Pons (tissue), 1 donor: ENCODE measurements around the gene POLH.
"Not testable (repeated sequence)": the region's sequence is repeated elsewhere in the genome, so short reads cannot be mapped to it uniquely, and the experiment has no call there.

ENCODE experiments used
- DNase-seq: peaks from one replicate; pipeline ENCODE4 v3.0.0-alpha.2; 2016; ENCODE audit warnings: low spot score

POLH gene

GRCh38 chr6:43633002-43633401, 57.0 kb downstream of the POLH start:
- not testable (repeated sequence) for DNase-seq

- no peak for DNase-seq
Measured at GRCh38 chr6:43634702-43635303, 58.8 kb downstream of the POLH start.

DNA sequence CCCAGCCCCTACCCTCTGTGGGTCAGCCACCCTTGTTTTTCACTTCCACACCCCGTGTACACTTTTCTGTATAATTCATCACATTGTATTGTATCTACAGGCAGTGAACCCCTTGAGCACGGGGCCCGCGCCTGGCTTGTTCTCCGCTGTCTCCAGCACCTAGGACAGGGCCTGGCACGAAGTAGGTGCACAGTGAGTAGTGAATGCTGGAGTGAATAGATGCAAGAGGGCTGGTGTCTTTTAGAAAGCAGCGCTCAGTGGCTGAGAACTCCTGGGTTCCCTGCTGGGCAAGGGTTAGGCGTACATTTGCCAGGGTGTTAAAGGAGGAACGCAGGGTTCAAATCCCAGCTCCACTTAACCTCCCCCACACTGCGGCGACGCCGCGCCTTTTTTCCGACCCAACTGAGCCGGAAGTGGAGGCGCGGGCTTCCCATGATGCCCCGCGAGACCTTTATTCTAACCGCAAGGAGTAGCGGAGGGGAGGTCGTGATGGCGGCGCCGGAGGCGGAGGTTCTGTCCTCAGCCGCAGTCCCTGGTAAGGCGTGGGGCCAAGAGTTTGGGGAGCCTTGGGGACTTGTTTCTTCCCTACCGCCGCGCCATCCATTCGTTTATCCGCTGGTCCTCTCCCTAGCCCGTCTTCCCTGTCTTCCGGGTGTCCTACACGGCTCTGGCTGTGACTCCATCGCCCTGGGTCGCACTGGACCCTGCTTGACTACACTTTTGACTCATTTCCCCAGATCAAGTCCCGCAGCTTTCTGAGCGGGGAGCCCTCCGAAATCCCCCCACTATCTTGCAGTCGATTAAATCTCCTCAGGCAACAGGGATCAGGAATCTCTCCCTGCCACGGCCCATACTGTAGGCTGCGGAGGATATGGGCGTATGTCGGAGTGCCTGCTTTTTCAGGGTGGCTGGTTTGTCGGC, 59.7 kb downstream of the POLH start, which contains the start of gene MAD2L1BP:
Gene MAD2L1BP (plus strand): TSS at position 454 of the 921 bp plus-strand sequence. CDS start 36 bp downstream, at position 490.
- peak; percentile 80 for DNase-seq

GRCh38 chr6:43636308-43636659, 60.3 kb downstream of the POLH start:
- DNase-seq = no peak

DNA sequence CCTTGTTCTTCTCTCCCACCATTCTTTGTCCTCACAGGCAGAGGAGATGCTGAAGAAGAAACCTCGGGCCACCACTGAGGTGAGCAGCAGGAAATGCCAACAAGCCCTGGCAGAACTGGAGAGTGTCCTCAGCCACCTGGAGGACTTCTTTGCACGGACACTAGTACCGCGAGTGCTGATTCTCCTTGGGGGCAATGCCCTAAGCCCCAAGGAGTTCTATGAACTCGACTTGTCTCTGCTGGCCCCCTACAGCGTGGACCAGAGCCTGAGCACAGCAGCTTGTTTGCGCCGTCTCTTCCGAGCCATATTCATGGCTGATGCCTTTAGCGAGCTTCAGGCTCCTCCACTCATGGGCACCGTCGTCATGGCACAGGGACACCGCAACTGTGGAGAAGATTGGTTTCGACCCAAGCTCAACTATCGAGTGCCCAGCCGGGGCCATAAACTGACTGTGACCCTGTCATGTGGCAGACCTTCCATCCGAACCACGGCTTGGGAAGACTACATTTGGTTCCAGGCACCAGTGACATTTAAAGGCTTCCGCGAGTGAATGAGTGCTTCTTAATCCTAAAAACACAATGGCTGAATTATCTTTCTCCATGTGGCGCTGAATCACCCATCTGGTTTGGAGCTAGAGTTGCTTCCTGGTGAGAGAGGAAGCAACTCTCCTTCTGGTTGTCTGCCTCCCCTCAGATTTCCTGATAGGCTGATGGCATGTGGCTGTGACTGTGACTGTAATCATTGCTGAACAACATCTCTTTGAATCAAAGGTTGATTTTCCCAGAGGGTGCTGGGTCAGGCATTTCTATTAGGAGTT, 64.2 kb downstream of the POLH start:
- peak; percentile 41 for DNase-seq

- no peak for DNase-seq
Measured at GRCh38 chr6:43644940-43645612, 69.1 kb downstream of the POLH start, which contains the start of gene RSPH9. Gene RSPH9 (plus strand): TSS chr6:43645036. CDS start chr6:43645099, 63 bp downstream.

DNA sequence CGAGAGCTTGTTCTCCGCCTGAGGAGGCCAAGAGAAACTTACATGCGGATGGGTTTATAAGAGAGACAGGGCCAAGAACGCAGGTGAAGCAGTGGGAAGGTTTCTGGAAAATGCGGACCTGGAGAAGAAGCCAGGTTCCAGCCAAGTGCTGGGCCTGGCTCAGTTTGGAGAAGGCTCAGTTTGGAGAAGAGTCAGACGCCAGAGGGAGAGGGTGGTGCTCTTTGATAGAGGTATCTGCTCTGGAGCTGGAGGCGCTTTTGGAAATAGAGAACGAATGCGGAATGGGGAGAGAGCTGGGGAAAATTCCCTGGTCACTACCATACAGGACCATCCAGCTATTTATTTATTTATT, 69.6 kb downstream of the POLH start:
- no peak for DNase-seq

GRCh38 chr6:43647613-43648012, 71.6 kb downstream of the POLH start:
- DNase-seq = no peak

DNA sequence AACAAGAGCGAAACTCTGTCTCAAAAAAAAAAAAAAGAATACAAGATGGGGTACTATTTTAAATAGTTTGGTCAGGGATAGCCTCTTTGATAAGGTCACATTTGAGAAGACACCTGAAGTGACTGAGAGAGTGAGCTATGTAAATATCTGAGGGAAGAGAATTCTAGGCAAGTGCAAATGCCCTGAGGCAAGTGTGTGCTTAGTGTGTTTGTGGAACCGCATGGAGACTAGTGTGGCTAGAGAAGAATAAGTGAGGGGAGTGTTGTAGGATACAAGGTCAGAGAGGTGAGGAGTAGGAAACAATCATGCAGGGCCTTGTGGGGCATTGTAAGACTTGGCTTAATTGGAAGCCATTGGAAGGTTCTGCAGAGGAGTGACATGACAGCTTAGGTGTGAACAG, 72.3 kb downstream of the POLH start:
- DNase-seq = no peak

DNA sequence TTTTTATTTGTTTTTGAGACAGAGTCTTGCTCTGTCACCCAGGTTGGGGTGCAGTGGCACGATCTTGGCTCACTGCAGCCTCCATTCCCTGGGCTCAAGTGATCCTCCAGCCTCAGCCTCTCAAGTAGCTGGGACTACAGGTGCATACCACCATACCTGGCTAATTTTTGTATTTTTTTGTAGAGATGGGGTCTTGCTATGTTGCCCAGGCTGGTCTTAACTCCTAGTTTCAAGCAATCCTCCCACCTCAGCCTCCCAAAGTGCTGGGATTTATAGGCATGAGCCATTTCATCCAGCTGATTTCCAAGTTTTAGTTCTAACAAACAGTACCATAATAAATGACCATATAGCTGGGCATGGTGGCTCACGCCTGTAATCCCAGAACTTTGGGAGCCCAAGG, 76.8 kb downstream of the POLH start:
- DNase-seq = not testable (repeated sequence)

- no peak for DNase-seq
Measured at GRCh38 chr6:43657221-43657802, 81.3 kb downstream of the POLH start.

- no peak for DNase-seq
Measured at GRCh38 chr6:43658161-43658560, 82.2 kb downstream of the POLH start.

DNA sequence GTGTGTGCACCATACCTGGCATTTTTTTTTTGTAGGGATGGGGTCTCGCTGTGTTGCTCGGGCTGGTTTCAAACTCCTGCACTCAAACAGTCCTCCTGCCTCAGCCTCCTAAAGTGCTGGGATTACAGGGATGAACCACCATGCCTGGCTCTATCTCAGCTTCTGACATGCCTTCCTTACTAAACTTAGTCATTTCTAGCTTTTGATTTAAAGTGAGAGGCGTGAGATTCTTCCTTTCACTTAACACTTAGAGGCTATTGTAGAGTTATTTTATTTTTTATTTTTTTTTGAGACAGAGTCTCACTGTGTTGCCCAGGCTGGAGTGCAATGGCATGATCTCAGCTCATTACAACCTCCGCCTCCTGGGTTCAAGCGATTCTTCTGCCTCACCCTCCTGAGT, 87.0 kb downstream of the POLH start:
- DNase-seq = not testable (repeated sequence)
